Measurements from ENCODE around the gene DTNBP1.

Gene DTNBP1

DNA sequence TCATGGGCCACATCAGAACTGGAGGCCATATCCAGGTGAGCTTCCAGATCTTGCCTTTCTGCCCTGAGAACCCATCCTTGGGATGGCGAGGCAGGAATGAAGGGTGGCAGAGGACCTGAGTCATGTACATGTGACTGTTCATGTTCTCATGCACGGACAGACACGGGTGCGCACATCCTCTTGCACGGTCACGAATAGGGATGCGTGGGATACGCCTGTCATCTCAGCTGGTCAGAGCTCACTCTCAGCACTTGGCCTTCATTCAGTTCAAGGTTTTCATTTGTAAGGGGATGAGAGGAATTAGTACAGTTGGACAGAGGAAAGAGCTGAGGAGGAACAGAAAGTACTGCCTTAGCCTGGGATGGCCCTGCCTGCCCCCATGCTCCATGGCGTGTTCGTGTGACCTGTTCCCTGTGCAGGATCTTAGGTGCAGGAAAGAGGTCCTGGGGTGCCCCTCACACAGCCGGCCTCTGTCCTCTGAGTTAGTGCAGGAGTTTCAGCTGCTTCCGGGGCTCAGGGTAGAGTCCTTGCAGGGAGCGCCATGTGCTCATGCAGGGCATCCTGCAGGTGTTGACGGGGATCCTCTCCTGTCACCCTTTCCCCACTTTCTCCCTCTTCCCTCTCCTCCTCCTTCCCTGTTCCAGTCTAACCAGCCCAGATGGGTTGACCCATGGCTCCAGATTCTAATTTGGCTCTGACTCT is 173.4 kb downstream of the DTNBP1 start:
- Histone ChIP-seq H3K9ac (ENCODE audit: low read depth, low read length) (no peak overlapping the region), H3K4me1 (ENCODE audit: control insufficient read depth, insufficient read depth, low read length) (peaks cover 44% of the 10 kb centered on the region), H3K9me3 (ENCODE audit: control insufficient read depth, insufficient read depth, low read length) (no peaks in the 10 kb centered on the region), H3K4me3 (ENCODE audit: low read depth, low read length) (no peak overlapping the region), H3K27me3 (ENCODE audit: control insufficient read depth, insufficient read depth, low read length) (no peaks in the 10 kb centered on the region), H3K36me3 (ENCODE audit: control insufficient read depth, insufficient read depth, low read length) (peaks cover 34% of the 10 kb centered on the region)

DNA sequence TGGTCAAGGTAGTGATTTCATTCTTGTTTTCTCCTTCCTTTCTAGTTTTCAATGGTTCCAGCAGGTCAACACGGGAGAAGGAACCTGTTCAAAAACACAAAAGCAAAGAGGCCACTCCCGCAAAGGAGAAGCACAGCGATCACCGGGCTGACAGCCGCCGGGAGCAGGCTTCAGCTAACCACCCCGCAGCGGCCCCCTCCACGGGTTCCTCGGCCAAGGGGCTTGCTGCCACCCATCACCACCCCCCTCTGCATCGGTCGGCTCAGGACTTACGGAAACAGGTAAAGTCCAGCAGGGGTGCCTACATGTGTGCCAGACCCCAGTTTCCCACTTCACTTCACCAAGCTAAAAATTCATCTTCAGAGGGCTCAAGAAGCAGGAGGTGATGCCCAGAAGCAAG is 175.6 kb downstream of the DTNBP1 start:
- H3K9me3 ChIP-seq (ENCODE audit: control insufficient read depth, insufficient read depth, low read length): no peaks in the 10 kb centered on the region
- H3K4me1 ChIP-seq (ENCODE audit: control insufficient read depth, insufficient read depth, low read length): peaks cover 35% of the 10 kb centered on the region
- peaks cover 34% of the 10 kb centered on the region for H3K36me3 ChIP-seq (ENCODE audit: control insufficient read depth, insufficient read depth, low read length)
- H3K4me3 ChIP-seq (ENCODE audit: low read depth, low read length): no peak overlapping the region
- no peak overlapping the region for H3K9ac ChIP-seq (ENCODE audit: low read depth, low read length)
- H3K27me3 ChIP-seq (ENCODE audit: control insufficient read depth, insufficient read depth, low read length): no peaks in the 10 kb centered on the region

DNA sequence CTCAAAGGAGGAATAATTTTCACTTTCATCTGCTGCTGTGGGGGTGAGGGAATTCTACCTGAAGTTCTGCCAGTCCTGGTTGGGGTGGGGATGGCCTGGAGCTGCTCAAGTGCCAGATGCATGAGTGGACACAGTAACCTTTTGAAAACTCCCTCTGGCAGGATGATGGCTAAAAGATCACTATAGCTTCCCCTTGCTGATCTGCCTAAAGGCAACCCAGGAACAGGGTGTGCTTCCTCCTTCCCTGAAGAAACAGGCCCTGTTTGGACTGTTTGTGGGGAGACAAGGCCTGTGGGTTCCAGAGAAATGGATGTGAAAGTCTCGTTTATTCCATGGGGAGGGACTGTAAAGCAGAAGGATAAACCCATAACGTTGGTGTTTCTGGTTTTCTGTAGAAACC is 176.9 kb downstream of the DTNBP1 start:
- Histone ChIP-seq H3K27me3 (ENCODE audit: control insufficient read depth, insufficient read depth, low read length) (no peaks in the 10 kb centered on the region), H3K9ac (ENCODE audit: low read depth, low read length) (no peak overlapping the region), H3K36me3 (ENCODE audit: control insufficient read depth, insufficient read depth, low read length) (peaks cover 29% of the 10 kb centered on the region), H3K9me3 (ENCODE audit: control insufficient read depth, insufficient read depth, low read length) (no peaks in the 10 kb centered on the region), H3K4me3 (ENCODE audit: low read depth, low read length) (no peak overlapping the region), H3K4me1 (ENCODE audit: control insufficient read depth, insufficient read depth, low read length) (peaks cover 28% of the 10 kb centered on the region)

DNA sequence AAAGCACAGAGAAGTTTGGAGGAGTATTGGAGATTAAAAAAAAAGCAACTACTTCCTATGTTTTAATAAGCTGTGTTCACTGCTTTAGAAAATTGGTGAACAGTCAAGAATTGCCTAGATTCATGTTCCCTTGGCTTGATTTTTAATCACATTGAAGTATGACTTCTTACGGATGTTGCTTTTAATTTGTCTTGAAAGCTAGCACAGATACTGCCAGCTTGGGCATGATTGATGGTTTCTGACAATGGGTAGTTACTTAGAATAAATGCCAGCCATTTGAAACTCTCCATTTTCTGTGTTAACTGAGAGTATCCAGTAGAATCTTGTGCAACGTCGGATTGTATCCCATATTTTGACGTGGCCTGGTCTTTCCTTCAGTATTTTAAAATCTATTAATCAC is 178.0 kb downstream of the DTNBP1 start:
- Histone ChIP-seq H3K9me3 (ENCODE audit: control insufficient read depth, insufficient read depth, low read length) (no peaks in the 10 kb centered on the region), H3K4me1 (ENCODE audit: control insufficient read depth, insufficient read depth, low read length) (peaks cover 33% of the 10 kb centered on the region), H3K27me3 (ENCODE audit: control insufficient read depth, insufficient read depth, low read length) (no peaks in the 10 kb centered on the region), H3K4me3 (ENCODE audit: low read depth, low read length) (no peak overlapping the region), H3K36me3 (ENCODE audit: control insufficient read depth, insufficient read depth, low read length) (peaks cover 29% of the 10 kb centered on the region), H3K9ac (ENCODE audit: low read depth, low read length) (no peak overlapping the region)

DNA sequence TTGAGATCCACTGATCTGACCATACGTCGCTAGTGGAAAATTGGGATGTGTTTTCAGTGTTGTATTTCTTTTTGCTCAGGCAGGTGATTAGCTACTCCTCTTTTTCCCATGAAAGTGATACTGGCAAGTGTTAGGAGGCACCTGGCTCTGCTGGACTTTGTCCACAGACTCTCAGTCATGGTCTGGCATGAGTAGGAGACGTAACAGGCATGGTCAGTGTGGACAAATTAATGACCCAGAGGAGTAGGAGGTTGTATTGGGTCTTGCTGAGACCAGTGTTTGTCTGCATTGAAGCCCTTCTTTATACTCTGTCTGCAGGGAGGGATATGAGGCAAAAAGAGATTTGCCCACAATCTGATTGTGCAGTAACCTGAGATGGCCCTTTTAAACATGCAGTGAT is 178.7 kb downstream of the DTNBP1 start:
- Histone ChIP-seq H3K27me3 (ENCODE audit: control insufficient read depth, insufficient read depth, low read length) (no peaks in the 10 kb centered on the region), H3K4me1 (ENCODE audit: control insufficient read depth, insufficient read depth, low read length) (peaks cover 37% of the 10 kb centered on the region)

DNA sequence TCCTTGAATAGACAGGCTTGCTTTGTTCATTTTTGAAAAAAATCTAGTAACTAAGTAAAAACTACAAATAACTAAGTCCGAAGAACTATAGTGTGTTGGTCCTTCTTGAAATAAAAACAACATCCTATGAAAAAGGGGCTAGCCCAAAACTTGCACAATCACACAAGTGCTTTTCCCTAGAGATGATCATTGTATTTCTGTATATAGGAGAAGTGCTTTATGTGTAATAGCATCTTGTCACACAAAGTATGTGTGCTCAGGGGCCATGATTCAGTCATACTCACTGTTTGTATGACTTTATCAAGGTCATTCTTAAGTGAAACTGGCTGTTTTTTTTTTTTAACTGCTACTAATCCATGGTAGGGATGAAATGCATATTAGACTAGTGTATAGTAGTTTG is 179.8 kb downstream of the DTNBP1 start:
- peaks cover 13% of the 10 kb centered on the region for H3K36me3 ChIP-seq (ENCODE audit: control insufficient read depth, insufficient read depth, low read length)
- H3K4me3 ChIP-seq (ENCODE audit: low read depth, low read length): no peak overlapping the region
- peaks cover 37% of the 10 kb centered on the region for H3K4me1 ChIP-seq (ENCODE audit: control insufficient read depth, insufficient read depth, low read length)
- no peaks in the 10 kb centered on the region for H3K9me3 ChIP-seq (ENCODE audit: control insufficient read depth, insufficient read depth, low read length)
- no peaks in the 10 kb centered on the region for H3K27me3 ChIP-seq (ENCODE audit: control insufficient read depth, insufficient read depth, low read length)
- H3K9ac ChIP-seq (ENCODE audit: low read depth, low read length): no peak overlapping the region

More for the DNA sequence above, 178.7 kb downstream of the DTNBP1 start:
- Histone ChIP-seq H3K9me3 (ENCODE audit: control insufficient read depth, insufficient read depth, low read length) (no peaks in the 10 kb centered on the region), H3K36me3 (ENCODE audit: control insufficient read depth, insufficient read depth, low read length) (peaks cover 23% of the 10 kb centered on the region), H3K9ac (ENCODE audit: low read depth, low read length) (no peak overlapping the region), H3K4me3 (ENCODE audit: low read depth, low read length) (no peak overlapping the region)

DNA sequence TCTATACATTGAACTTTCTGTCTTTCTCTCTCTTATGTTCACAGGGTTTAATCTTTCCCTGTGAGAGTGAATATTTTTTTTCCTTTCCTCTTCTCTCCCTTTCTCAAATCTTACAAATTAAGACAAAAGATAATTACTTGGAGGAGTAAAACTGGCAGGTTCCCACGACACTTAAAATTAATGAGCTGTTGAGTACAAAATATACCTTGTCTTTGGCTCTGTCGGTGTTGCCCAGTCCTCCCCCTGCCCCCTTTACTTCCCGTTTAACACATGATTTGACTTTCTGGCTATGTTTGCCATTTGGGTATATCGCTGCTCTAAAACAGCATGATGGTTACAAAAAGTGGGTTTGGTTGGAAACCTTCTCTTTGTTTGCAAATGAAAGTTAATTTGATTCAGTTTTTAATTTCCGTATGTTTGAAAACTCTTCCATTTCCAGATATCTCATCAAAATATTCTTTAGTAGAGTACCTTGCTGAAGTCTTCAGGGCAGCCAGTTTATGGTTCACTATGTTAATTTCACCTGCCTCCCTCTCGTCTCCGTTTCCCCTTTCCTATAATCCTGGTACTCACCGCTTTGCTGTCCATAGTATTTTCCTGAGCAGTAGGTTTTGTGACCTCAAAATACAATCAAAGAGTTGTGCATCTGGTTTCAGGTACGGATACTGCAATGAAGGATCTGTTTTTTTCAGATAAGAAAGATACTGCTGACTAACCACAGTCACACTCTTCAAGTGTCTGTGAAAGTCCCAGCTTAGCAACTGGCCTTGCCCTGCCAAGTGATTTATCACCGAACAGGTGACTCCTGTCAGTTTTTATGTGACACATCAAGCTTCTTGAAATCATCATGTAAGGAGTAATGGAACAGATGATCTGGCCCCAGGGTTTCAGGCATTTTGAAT is 181.2 kb downstream of the DTNBP1 start:
- no peaks in the 10 kb centered on the region for H3K9me3 ChIP-seq (ENCODE audit: control insufficient read depth, insufficient read depth, low read length)
- H3K27me3 ChIP-seq (ENCODE audit: control insufficient read depth, insufficient read depth, low read length): no peaks in the 10 kb centered on the region
- peaks cover 40% of the 10 kb centered on the region for H3K4me1 ChIP-seq (ENCODE audit: control insufficient read depth, insufficient read depth, low read length)
- no peak overlapping the region for H3K4me3 ChIP-seq (ENCODE audit: low read depth, low read length)
- no peak overlapping the region for H3K9ac ChIP-seq (ENCODE audit: low read depth, low read length)
- H3K36me3 ChIP-seq (ENCODE audit: control insufficient read depth, insufficient read depth, low read length): no peaks in the 10 kb centered on the region

DNA sequence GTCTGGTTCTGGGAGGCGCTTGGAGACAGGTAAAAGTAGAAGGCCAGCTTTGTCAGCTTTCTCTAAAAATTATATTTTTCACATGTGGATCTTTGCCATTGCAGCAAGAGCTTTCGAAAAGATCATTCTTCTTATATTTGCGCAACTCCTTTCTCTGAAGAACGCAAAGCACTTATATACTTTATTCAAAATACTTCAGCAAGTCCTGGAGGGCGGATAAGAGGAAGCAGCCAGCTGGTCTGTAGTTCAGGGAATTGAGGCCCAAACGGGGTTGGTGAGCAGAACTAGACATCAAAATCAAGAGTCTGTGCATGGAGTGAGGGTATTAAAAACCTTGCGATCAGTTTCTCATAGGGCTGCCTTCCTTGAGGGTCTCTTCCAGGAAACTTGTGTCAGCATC is 182.3 kb downstream of the DTNBP1 start:
- H3K9ac ChIP-seq (ENCODE audit: low read depth, low read length): no peak overlapping the region
- no peak overlapping the region for H3K4me3 ChIP-seq (ENCODE audit: low read depth, low read length)
- peaks cover 8% of the 10 kb centered on the region for H3K36me3 ChIP-seq (ENCODE audit: control insufficient read depth, insufficient read depth, low read length)
- no peaks in the 10 kb centered on the region for H3K27me3 ChIP-seq (ENCODE audit: control insufficient read depth, insufficient read depth, low read length)
- H3K9me3 ChIP-seq (ENCODE audit: control insufficient read depth, insufficient read depth, low read length): no peaks in the 10 kb centered on the region
- peaks cover 39% of the 10 kb centered on the region for H3K4me1 ChIP-seq (ENCODE audit: control insufficient read depth, insufficient read depth, low read length)

DNA sequence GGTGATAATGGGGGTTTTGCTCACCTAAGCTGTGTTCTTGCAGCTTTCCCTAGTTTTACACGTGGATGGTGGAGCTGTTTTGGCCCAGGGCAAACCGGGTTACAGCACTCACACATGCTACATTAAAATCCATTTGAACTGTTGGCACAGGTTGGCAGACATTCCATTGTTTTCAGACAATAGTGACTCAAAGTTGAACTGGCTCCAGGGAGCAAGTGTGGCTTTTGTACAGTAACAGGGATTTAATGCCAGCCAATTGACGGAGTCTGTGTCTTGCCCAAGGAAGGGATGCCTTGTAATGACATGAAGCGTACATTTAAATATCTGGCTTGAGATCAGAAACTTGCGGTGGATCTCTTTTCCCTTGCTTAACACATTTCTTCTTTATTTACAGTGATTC is 183.1 kb downstream of the DTNBP1 start:
- Histone ChIP-seq H3K27me3 (ENCODE audit: control insufficient read depth, insufficient read depth, low read length) (no peaks in the 10 kb centered on the region), H3K9ac (ENCODE audit: low read depth, low read length) (no peak overlapping the region), H3K36me3 (ENCODE audit: control insufficient read depth, insufficient read depth, low read length) (peaks cover 11% of the 10 kb centered on the region), H3K4me3 (ENCODE audit: low read depth, low read length) (no peak overlapping the region), H3K9me3 (ENCODE audit: control insufficient read depth, insufficient read depth, low read length) (no peaks in the 10 kb centered on the region), H3K4me1 (ENCODE audit: control insufficient read depth, insufficient read depth, low read length) (peaks cover 37% of the 10 kb centered on the region)

DNA sequence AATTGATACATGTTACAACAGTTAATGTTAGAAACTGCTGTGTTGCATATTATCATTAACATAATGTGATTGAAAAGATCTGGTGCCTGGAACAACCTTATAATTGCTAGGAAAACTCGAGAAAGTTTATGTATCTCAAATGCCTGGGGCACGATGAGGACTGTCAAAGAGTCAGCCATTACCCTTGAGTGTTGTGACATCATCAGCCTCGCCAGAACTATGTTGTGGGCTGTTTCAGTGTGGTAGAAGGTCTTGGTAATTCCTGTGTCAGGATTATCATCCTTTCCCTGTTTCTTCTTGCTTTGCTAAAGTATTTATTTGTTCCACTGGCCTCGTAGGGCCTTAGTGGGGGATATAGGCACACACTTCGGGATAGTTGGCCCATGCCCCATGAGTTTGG is 185.1 kb downstream of the DTNBP1 start:
- Histone ChIP-seq H3K9ac (ENCODE audit: low read depth, low read length) (no peak overlapping the region), H3K27me3 (ENCODE audit: control insufficient read depth, insufficient read depth, low read length) (no peaks in the 10 kb centered on the region), H3K4me1 (ENCODE audit: control insufficient read depth, insufficient read depth, low read length) (peaks cover 30% of the 10 kb centered on the region), H3K4me3 (ENCODE audit: low read depth, low read length) (no peak overlapping the region), H3K36me3 (ENCODE audit: control insufficient read depth, insufficient read depth, low read length) (peaks cover 11% of the 10 kb centered on the region), H3K9me3 (ENCODE audit: control insufficient read depth, insufficient read depth, low read length) (no peaks in the 10 kb centered on the region)

DNA sequence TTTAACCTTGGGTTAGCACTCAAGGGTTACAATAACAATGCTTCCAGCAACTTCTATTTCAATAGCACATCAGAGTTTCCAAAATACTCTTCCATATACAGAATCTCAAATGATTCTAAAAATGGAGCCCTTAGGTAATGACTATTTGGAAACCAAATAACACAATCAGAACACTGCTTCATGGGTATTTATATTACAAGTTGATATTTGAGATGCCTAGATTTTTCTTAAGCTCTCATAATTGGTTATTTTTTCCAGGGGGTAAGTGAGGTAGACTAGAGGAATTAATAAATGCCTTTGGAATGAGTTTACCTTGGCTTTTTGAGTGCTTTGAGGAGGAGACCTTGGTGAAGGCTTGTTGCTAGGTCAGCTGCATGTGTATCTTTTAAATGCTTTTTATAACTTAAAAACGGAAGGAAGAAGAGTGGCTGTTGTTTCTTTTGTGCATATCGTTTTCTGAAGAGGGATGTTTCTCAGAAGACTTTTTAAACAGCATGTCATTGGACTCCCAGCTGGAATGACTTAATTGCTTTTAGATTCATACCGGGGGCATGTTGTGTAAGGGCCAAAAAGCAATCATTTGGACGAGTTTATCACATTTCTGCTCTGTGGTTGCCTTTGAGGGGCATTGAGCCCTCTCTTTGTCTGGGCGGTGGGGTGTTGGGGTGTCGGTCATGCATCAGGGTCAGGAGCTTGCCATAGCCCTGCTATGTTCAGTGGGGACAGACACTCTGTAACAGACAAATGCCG is 186.0 kb downstream of the DTNBP1 start:
- Histone ChIP-seq H3K9ac (ENCODE audit: low read depth, low read length) (no peak overlapping the region), H3K4me3 (ENCODE audit: low read depth, low read length) (no peak overlapping the region), H3K4me1 (ENCODE audit: control insufficient read depth, insufficient read depth, low read length) (peaks cover 28% of the 10 kb centered on the region), H3K27me3 (ENCODE audit: control insufficient read depth, insufficient read depth, low read length) (no peaks in the 10 kb centered on the region), H3K36me3 (ENCODE audit: control insufficient read depth, insufficient read depth, low read length) (peaks cover 11% of the 10 kb centered on the region), H3K9me3 (ENCODE audit: control insufficient read depth, insufficient read depth, low read length) (no peaks in the 10 kb centered on the region)
